SK-N-MC (cell line): ENCODE data around the gene KIAA1671.
"Not testable (repeated sequence)": the region's sequence is repeated elsewhere in the genome, so short reads cannot be mapped to it uniquely, and the experiment has no call there.

Experiments used
- DNase-seq: peaks from one replicate; pipeline ENCODE4 v3.0.0-alpha.2; 2011; ENCODE audit warnings: low read depth, low spot score
- H3K27ac ChIP-seq: fragments of 200-600 bp; sonication (generic); 2 replicates; pipeline ENCODE4 v1.5.1; 2016; ENCODE audit warnings: mixed run types
- H3K36me3 ChIP-seq: fragments of 200-600 bp; sonication (generic); 2 replicates; pipeline ENCODE4 v1.6.1; 2017; ENCODE audit warnings: antibody characterized with exemption, low read length, mixed read lengths; ENCODE audit not compliant: insufficient read depth
- H3K4me3 ChIP-seq: fragments of 200-600 bp; sonication (generic); 2 replicates; pipeline ENCODE4 v1.5.1; 2016
- H3K9ac ChIP-seq: fragments of 200-600 bp; sonication (generic); 2 replicates; pipeline ENCODE4 v1.8.0; 2017; ENCODE audit warnings: mixed run types, mixed read lengths; ENCODE audit not compliant: insufficient read length
- H3K9me3 ChIP-seq: fragments of 200-600 bp; sonication (generic); 2 replicates; pipeline ENCODE4 v1.6.1; 2017; ENCODE audit warnings: low read depth, mild to moderate bottlenecking, antibody characterized with exemption, low read length, moderate library complexity, mixed read lengths
- EZH2 ChIP-seq: fragments of 200-600 bp; sonication (generic); IDR thresholded peaks from one replicate; pipeline ENCODE4 v1.6.1; 2017; ENCODE audit warnings: antibody characterized with exemption
- FOXP2 ChIP-seq: optimal IDR thresholded peaks from 2 replicates; pipeline ENCODE3; 2011; ENCODE audit warnings: mild to moderate bottlenecking, moderate library complexity; ENCODE audit not compliant: insufficient read depth; ENCODE audit errors: extremely low read length, control extremely low read depth
- POLR2AphosphoS5 ChIP-seq: IDR thresholded peaks from 2 replicates; pipeline ENCODE4 v1.6.1; 2012; ENCODE audit warnings: mild to moderate bottlenecking, low read depth, low read length, borderline replicate concordance

Gene KIAA1671

GRCh38 chr22:24951942-24952836 lies at the start of gene KIAA1671:
Gene KIAA1671, plus strand, starts transcription at chr22:24952716. Its CDS starts 75,284 bp downstream, at chr22:25028000.
- no peak for DNase-seq
- Histone ChIP-seq H3K9me3 (no peaks in the 10 kb centered on the region), H3K36me3 (no peaks in the 10 kb centered on the region), H3K9ac (peak within 1 kb of the TSS; percentile 33), H3K27ac (no peak within 1 kb of the TSS), H3K4me3 (peak within 1 kb of the TSS; percentile 79)
- TF ChIP-seq FOXP2 (no peak), POLR2AphosphoS5 (no peak), EZH2 (no peak)

- Histone ChIP-seq H3K9ac (no peak overlapping the region), H3K27ac (no peak overlapping the region), H3K9me3 (no peaks in the 10 kb centered on the region; the same call in 1 of the 2 replicates), H3K36me3 (no peaks in the 10 kb centered on the region), H3K4me3 (no peak overlapping the region)
- TF ChIP-seq POLR2AphosphoS5 = no peak
- TF ChIP-seq FOXP2 = no peak
- TF ChIP-seq EZH2 = no peak
- DNase-seq = no peak
These were observed 46.6 kb upstream of the KIAA1671 start for GRCh38 chr22:24905909-24906308.

DNA sequence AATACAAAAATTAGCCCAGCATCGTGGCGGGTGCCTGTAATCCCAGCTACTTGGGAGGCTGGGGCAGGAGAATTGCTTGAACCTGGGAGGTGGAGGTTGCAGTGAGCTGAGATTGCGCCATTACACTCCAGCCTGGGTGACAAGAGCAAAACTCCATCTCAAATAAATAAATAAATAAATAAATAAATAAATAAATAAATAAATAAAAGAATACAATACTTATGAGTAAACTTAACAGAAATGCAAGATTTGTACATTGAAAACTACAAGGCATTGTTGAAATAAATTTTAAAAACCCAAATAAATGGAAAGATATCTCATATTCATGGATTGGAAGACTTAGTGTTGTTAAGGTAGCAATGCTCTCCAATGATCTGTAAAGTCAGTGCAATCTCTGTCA lies 45.4 kb upstream of the KIAA1671 start:
- H3K27ac ChIP-seq, H3K9ac ChIP-seq, H3K36me3 ChIP-seq, H3K9me3 ChIP-seq, DNase-seq, H3K4me3 ChIP-seq: not testable (repeated sequence)

DNA sequence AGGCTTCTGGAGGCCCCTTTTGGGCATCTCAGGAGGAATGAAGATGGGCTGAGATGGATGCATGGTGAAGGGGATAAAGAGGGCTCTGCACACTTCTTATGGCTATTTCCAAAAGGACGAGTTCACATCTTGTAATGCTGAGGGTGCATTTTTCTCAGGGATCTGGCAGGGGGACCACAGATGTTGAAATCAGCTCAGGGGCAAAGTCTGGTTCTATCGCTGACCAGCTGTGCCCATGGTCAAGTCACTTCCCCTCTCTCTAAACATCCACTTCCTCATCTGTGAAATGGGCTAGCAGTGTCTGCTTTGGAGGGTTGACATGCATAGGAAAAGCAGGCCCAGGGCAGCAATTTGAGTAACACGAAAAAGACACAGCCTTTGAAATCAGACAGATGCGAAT lies 32.5 kb upstream of the KIAA1671 start:
- no peak for DNase-seq
- Histone ChIP-seq H3K27ac (no peak overlapping the region), H3K9me3 (no peaks in the 10 kb centered on the region), H3K4me3 (no peak overlapping the region), H3K36me3 (no peaks in the 10 kb centered on the region), H3K9ac (no peak overlapping the region)
- TF ChIP-seq FOXP2 = no peak
- TF ChIP-seq POLR2AphosphoS5 = no peak
- no peak for TF ChIP-seq EZH2

- DNase-seq = no peak
These were observed 26.7 kb upstream of the KIAA1671 start for GRCh38 chr22:24925586-24926427.

DNA sequence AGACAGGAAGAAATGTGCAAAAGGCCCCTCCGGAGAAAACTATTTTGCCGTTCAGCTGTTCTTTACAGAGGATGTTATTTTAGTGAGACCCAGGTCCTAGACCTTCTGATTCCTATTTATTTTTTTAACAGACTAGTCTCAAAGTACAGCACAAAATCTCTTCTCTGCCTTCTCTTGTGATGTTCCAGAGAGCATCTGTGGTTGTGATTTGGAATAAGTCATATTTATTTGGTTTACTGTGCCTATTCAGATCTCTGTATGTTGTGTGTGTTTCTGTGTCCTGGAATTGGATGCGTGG lies 26.1 kb upstream of the KIAA1671 start:
- Histone ChIP-seq H3K9me3 (no peaks in the 10 kb centered on the region), H3K36me3 (no peaks in the 10 kb centered on the region), H3K4me3 (no peak overlapping the region), H3K27ac (no peak overlapping the region), H3K9ac (no peak overlapping the region)
- no peak for DNase-seq
- TF ChIP-seq POLR2AphosphoS5 = no peak
- no peak for TF ChIP-seq FOXP2
- TF ChIP-seq EZH2 = no peak

More at GRCh38 chr22:24925586-24926427, 26.7 kb upstream of the KIAA1671 start:
- no peak overlapping the region for H3K4me3 ChIP-seq
- H3K27ac ChIP-seq = no peak overlapping the region
- H3K36me3 ChIP-seq = no peaks in the 10 kb centered on the region
- no peak overlapping the region for H3K9ac ChIP-seq
- TF ChIP-seq POLR2AphosphoS5 = no peak
- TF ChIP-seq FOXP2 = no peak
- no peak for TF ChIP-seq EZH2
- no peaks in the 10 kb centered on the region for H3K9me3 ChIP-seq

- no peak overlapping the region for H3K27ac ChIP-seq
- no peak for TF ChIP-seq POLR2AphosphoS5
- DNase-seq = no peak
- H3K9ac ChIP-seq = no peak overlapping the region
- H3K4me3 ChIP-seq = no peak overlapping the region
- no peaks in the 10 kb centered on the region for H3K36me3 ChIP-seq
- no peaks in the 10 kb centered on the region for H3K9me3 ChIP-seq
These were observed 25.5 kb upstream of the KIAA1671 start for GRCh38 chr22:24926849-24927579.

DNA sequence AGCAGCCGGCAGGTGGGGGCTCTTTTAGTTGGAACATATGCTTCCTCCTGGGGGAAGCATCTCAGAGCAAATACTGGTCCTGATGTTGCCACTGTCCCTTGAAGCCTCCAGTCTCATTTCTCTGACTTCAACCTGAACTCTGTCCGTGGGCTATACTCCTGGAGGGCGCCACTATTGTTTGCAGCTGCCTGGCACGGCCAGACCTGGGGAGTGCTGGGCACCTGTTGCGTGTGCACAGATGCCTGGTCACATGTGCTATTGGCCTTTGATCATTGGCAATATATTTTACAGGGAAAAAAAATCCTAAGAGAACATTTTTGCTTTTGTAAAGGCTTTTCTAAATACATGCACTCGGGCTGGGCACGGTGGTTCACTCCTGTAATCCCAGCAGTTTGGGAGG lies 24.2 kb upstream of the KIAA1671 start:
- H3K27ac ChIP-seq = no peak overlapping the region
- no peaks in the 10 kb centered on the region for H3K9me3 ChIP-seq
- TF ChIP-seq FOXP2 (no peak), EZH2 (no peak), POLR2AphosphoS5 (no peak)
- no peak overlapping the region for H3K9ac ChIP-seq
- H3K36me3 ChIP-seq = no peaks in the 10 kb centered on the region
- DNase-seq = no peak
- H3K4me3 ChIP-seq = no peak overlapping the region
